GOT3 (cell line): ENCODE results near the gene KHDC4.
"Not testable (repeated sequence)": the region's sequence is repeated elsewhere in the genome, so short reads cannot be mapped to it uniquely, and the experiment has no call there.

ENCODE experiments used
- DNase-seq: peaks from one replicate; lab custom pipeline; 2025; ENCODE audit warnings: mixed read lengths; lab: John Stamatoyannopoulos, UW

Gene KHDC4

GRCh38 chr1:155940993-155941844 is 7.0 kb upstream of the KHDC4 start, which contains the start of gene RXFP4:
Gene RXFP4, plus strand, starts transcription at chr1:155941638. Its CDS starts 72 bp downstream, at chr1:155941710.
- no peak for DNase-seq

- DNase-seq: no peak
Observed at GRCh38 chr1:155940482-155940992, 6.3 kb upstream of the KHDC4 start.

DNA sequence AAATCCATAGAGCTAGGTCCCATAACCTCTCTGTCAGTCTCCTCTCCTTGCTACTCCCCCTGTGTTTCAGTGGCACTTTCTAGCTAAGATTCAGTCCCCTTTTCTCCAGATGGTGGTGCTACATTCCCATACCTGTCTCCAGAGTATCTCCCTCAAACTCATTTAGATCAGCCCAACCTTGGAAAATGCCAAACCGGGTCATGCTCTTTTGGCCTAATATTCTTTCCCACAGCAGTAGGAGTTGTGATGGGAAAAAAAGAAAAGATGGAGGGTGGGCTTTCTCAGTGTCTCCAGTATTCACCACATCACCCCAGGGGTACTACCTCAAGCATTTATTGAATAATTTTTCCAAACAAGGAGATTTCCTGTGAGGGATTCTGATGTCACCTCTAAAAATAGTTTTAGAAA is 4.0 kb upstream of the KHDC4 start:
- no peak for DNase-seq

DNA sequence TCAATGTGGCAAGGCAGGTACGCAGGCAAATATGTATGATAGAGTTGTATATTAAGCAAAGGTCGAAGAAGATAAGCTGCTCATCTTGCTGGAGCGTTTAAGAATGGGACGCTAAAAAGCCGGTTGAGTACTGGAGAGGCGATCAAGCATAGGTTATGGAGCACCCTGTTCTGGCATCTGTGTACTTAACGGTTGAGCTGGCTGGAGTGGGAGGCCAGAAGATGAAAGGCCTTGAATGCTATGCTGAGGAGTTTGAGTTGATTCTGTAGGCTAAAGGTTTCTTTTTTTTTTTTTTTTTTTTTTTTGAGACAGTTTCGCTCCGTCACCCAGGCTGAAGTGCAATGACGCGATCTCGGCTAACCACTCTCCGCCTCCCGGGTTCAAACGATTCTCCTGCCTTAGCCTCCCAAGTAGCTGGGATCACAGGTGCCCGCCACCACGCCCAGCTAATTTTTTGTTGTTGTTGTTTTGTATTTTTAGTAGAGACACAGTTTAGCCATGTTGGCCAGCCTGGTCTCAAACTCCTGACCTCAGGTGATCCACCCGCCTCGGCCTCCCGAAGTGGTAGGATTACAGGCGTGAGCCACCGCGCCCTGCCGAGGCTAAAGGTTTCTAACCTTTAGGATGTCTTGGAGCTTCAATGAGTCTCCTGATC is 850 bp upstream of the KHDC4 start:
- no peak for DNase-seq

DNA sequence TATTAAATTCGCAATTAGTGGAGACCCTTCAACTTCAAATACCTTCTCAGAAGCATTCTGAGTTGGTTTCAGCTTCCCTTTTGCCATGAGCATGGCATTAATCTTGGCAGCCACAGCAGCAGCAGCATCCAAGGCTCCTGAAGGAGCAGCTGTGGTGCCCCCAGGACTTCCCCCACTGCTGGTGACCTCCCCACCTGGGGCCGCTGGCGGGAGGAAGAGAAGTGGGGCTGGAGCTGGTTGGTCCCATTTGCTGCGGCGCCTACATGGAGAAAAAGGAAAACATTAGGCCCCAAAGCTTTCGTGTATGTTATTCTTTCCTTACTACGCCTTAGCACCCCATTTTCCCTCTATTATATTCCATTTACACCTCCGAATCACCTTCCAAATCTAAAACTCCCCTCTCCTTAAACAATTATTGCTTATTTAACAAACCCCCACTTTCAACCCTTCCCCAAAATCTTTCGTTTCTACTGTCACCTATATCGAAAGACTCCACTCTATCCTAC is 569 bp downstream of the KHDC4 start:
- DNase-seq: no peak

GRCh38 chr1:155932487-155932886 is 1.7 kb downstream of the KHDC4 start:
- DNase-seq: no peak

GRCh38 chr1:155932081-155932480 is 2.1 kb downstream of the KHDC4 start:
- no peak for DNase-seq

DNA sequence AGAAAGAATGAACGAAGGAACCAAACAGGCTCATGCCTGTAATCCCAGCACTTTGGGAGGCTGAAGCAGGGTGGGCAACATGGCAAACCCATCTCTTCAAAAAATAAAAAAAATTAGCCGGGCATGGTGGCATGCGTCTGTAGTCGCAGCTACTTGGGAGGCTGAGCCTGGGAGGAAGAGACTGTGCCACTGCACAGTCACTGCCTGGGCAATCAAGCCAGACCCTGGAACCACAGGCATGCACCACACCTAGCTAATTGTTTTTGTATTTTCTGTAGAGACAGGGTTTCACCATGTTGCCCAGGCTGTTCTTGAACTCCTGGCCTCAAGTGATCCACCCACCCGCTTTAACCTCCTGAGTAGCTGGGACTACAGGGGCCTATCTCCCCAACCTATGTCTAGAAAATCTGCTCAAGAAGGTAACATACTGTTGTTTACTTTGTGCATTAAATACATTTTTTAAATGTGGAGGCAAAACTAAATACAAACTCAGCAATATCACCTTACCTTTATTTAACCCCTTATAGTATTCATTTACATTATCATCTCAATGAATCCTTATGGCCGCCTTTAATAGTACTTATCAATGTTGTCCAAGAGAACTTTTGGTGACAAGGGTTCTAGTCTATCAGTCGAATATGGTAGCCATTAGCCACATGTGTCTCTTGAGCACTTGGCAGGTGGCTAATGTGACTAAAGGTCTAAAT is 2.7 kb downstream of the KHDC4 start:
- DNase-seq: no peak

GRCh38 chr1:155930725-155931124 is 3.5 kb downstream of the KHDC4 start:
- DNase-seq: not testable (repeated sequence)

- no peak for DNase-seq
Observed at GRCh38 chr1:155929057-155929456, 5.2 kb downstream of the KHDC4 start.

DNA sequence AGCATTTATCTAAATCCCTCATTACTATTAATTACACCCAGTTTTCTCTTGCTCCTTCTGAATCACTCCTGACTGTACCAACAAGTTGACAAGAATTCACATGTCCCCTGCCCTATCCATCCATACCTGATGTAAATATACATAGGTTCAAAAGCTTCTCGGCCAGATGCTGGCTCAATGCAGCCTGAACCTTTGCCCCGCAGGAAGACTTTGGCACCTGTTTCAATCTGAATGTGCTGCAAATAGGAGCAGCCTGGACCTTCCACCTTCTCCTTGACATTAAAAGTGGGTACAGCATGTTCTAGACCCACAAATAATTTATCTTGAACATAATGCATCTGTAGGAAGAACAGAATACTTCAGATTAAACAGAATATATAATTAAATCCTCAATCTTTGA is 8.7 kb downstream of the KHDC4 start:
- no peak for DNase-seq

DNA sequence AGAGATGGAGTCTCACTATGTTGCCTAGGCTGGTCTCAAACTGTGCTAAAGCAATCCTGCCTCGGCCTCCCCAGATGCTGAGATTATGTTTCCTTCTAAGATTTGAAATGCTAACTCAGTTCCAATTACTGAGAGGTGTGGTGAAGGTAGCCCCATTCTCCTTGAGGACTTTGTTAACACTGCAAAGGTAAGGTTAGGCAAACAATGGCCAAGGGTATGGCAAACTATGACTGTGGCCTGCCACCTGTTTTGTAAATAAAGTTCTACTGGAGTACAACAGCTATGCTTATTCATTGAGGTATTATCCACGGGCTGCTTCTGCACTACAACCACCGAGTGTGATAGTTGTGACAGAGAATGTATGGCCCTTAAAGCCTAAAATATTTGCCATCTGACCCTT is 13.5 kb downstream of the KHDC4 start:
- no peak for DNase-seq

DNA sequence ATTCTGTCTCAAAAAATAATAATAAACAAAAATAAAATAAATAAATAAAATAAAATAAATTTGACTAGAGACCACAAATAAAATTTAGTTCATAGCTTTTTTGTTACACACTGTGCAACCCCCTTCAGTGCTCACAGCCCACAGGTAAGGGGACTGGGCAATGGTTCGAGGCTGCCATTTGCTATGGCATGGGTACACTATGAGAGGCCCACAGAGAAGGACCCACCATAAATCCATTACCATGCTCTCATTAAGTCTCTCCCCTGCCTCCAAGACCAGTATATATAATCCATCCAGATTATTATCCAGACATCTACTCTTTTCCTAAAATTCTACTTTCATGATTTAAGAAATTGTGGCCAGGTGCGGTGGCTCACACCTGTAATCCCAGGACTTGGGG is 14.4 kb downstream of the KHDC4 start:
- no peak for DNase-seq

GRCh38 chr1:155918660-155919059 is 15.6 kb downstream of the KHDC4 start:
- DNase-seq: no peak

DNA sequence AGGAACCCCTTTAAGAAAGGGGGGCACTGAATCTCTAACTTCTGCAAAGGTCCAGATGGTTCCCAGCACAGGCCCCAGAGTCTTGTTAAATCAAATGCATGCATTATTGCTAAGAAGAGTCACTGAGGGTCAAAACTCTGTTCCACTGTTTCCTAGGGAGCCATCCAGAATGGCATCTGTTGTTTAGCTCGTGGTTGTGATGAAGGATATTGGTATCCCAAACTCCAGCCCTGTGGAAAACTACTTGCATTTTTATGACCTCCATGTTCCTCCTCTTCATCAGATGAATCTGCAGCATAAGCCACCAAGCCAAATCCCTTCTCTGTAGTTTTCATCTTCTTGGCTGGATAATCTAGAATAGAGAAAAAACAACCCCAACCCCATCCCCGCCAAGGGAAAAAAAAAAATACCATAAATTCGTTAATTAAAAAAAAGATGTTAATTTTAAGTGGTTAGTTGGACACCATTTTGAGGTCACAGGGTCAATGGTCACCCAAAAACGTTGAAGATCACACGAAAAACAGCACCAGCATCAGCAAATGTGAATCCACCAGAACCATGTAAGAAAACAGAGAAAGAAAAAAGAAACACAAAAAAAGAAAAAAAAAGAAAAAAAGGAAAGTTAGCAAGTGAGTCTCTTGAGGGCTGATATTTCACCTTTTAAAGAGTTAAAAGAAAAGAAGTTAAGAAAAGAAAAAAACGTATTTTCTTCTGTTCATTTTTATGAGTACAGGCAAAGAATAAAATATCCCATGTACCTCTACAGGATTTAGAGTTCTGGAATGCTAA is 20.1 kb downstream of the KHDC4 start:
- no peak for DNase-seq

GRCh38 chr1:155912056-155912536 is 22.1 kb downstream of the KHDC4 start:
- DNase-seq: no peak

GRCh38 chr1:155911156-155912055 is 22.8 kb downstream of the KHDC4 start, which contains the start of gene RIT1:
Gene RIT1, minus strand, starts transcription at chr1:155911349. Its CDS starts 588 bp downstream, at chr1:155910761.
- peak; percentile 36 for DNase-seq

- DNase-seq: no peak
Observed at GRCh38 chr1:155910621-155911121, 23.5 kb downstream of the KHDC4 start.

GRCh38 chr1:155909894-155910293 is 24.3 kb downstream of the KHDC4 start:
- DNase-seq: no peak

- no peak for DNase-seq
Observed at GRCh38 chr1:155904261-155904660, 30.0 kb downstream of the KHDC4 start.
